ENCODE results near the gene RBMS3. TPM values are rescaled to one million over a fixed set of nuclear protein-coding genes. Genes with fewer than 3 reads are reported as not detected.

RBMS3 gene
- total RNA-seq, 1 experiment from 2014 or later = 8.7 TPM

DNA sequence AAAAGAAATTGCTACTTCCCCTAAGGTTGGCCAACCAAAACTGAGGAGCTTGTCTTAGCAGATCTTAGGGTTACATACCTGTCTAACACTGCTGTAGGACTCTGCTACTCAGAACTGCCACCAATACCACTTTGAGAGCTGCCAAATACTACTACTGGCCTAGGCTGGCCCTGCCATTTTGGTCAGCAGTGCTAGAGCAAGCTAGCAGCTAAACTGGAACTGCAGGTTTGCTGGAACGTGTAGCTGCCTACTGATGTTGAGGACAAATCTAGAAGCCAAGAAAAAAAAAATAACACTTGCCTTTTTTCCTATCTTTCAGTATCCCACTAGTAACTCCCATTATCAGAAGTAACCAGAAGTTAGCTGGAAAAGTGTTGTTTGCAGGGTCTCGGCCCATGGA, 387.4 kb downstream of the RBMS3 start (continued):
- TF ChIP-seq NR3C1 (CRISPR knock-in tag; conservative IDR thresholded peaks at IDR 0.05; ENCODE audit: low read depth) = no peak
- TF ChIP-seq, protein P1, sequence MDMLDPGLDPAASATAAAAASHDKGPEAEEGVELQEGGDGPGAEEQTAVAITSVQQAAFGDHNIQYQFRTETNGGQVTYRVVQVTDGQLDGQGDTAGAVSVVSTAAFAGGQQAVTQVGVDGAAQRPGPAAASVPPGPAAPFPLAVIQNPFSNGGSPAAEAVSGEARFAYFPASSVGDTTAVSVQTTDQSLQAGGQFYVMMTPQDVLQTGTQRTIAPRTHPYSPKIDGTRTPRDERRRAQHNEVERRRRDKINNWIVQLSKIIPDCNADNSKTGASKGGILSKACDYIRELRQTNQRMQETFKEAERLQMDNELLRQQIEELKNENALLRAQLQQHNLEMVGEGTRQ (CRISPR knock-in tag; IDR thresholded peaks at IDR 0.05) = no peak

- DNase-seq (ENCODE audit: low spot score) (no peak), ATAC-seq (peak; percentile 69)
- Mint-ChIP-seq H3K27me3 (ENCODE audit: low read depth) (no peaks in the 10 kb centered on the region), H3K4me1 (no peaks in the 10 kb centered on the region), H3K9me3 (peaks cover 13% of the 10 kb centered on the region), H3K27ac (no peak overlapping the region), H3K4me3 (no peak overlapping the region), H3K36me3 (no peaks in the 10 kb centered on the region)
- ChIA-PET CTCF (interaction anchor here (1.1 to 1.5 kb wide), 2 partner anchors 14 to 752 kb away, joined by 3 read pairs; no protein-coding TSS in a partner anchor), POLR2A (no interaction called here)
- no peak for TF ChIP-seq NFE2L1 (CRISPR knock-in tag; IDR thresholded peaks at IDR 0.05)
- TF ChIP-seq SP1 (CRISPR knock-in tag; conservative IDR thresholded peaks at IDR 0.05) = no peak
- TF ChIP-seq IRF2 (CRISPR knock-in tag; IDR thresholded peaks at IDR 0.05; ENCODE audit: borderline replicate concordance, low read depth) = no peak
- TF ChIP-seq ELF4 (CRISPR knock-in tag; IDR thresholded peaks at IDR 0.05; ENCODE audit: low read depth) = no peak
- TF ChIP-seq, protein P2, sequence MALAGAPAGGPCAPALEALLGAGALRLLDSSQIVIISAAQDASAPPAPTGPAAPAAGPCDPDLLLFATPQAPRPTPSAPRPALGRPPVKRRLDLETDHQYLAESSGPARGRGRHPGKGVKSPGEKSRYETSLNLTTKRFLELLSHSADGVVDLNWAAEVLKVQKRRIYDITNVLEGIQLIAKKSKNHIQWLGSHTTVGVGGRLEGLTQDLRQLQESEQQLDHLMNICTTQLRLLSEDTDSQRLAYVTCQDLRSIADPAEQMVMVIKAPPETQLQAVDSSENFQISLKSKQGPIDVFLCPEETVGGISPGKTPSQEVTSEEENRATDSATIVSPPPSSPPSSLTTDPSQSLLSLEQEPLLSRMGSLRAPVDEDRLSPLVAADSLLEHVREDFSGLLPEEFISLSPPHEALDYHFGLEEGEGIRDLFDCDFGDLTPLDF (CRISPR knock-in tag; IDR thresholded peaks at IDR 0.05) = no peak
- TF ChIP-seq ZNF263 (CRISPR knock-in tag; IDR thresholded peaks at IDR 0.05; ENCODE audit: low read depth) = no peak
- TF ChIP-seq, protein P3, sequence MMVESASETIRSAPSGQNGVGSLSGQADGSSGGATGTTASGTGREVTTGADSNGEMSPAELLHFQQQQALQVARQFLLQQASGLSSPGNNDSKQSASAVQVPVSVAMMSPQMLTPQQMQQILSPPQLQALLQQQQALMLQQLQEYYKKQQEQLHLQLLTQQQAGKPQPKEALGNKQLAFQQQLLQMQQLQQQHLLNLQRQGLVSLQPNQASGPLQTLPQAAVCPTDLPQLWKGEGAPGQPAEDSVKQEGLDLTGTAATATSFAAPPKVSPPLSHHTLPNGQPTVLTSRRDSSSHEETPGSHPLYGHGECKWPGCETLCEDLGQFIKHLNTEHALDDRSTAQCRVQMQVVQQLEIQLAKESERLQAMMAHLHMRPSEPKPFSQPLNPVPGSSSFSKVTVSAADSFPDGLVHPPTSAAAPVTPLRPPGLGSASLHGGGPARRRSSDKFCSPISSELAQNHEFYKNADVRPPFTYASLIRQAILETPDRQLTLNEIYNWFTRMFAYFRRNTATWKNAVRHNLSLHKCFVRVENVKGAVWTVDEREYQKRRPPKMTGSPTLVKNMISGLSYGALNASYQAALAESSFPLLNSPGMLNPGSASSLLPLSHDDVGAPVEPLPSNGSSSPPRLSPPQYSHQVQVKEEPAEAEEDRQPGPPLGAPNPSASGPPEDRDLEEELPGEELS (CRISPR knock-in tag; IDR thresholded peaks at IDR 0.05) = no peak
- TF ChIP-seq CBFB (CRISPR knock-in tag; IDR thresholded peaks at IDR 0.05; ENCODE audit: low read depth) = no peak
- TF ChIP-seq TP53 (CRISPR knock-in tag; IDR thresholded peaks at IDR 0.05) = no peak
- no peak for TF ChIP-seq KAT7 (CRISPR knock-in tag; IDR thresholded peaks at IDR 0.05; ENCODE audit: borderline replicate concordance)
- TF ChIP-seq, protein P4, sequence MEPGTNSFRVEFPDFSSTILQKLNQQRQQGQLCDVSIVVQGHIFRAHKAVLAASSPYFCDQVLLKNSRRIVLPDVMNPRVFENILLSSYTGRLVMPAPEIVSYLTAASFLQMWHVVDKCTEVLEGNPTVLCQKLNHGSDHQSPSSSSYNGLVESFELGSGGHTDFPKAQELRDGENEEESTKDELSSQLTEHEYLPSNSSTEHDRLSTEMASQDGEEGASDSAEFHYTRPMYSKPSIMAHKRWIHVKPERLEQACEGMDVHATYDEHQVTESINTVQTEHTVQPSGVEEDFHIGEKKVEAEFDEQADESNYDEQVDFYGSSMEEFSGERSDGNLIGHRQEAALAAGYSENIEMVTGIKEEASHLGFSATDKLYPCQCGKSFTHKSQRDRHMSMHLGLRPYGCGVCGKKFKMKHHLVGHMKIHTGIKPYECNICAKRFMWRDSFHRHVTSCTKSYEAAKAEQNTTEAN (CRISPR knock-in tag; IDR thresholded peaks at IDR 0.05) = no peak
- TF ChIP-seq TCF7 (CRISPR knock-in tag; IDR thresholded peaks at IDR 0.05; ENCODE audit: low read depth) = no peak
- TF ChIP-seq SMAD3 (CRISPR knock-in tag; IDR thresholded peaks at IDR 0.05; ENCODE audit: borderline replicate concordance) = no peak
- TF ChIP-seq, protein P5, sequence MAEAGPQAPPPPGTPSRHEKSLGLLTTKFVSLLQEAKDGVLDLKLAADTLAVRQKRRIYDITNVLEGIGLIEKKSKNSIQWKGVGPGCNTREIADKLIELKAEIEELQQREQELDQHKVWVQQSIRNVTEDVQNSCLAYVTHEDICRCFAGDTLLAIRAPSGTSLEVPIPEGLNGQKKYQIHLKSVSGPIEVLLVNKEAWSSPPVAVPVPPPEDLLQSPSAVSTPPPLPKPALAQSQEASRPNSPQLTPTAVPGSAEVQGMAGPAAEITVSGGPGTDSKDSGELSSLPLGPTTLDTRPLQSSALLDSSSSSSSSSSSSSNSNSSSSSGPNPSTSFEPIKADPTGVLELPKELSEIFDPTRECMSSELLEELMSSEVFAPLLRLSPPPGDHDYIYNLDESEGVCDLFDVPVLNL (CRISPR knock-in tag; IDR thresholded peaks at IDR 0.05; ENCODE audit: borderline replicate concordance, low read depth) = no peak
- TF ChIP-seq ZNF138 (CRISPR knock-in tag; conservative IDR thresholded peaks at IDR 0.05) = no peak
- TF ChIP-seq STAT6 (CRISPR knock-in tag; conservative IDR thresholded peaks at IDR 0.05; ENCODE audit: low read depth) = no peak
- TF ChIP-seq, protein P6, sequence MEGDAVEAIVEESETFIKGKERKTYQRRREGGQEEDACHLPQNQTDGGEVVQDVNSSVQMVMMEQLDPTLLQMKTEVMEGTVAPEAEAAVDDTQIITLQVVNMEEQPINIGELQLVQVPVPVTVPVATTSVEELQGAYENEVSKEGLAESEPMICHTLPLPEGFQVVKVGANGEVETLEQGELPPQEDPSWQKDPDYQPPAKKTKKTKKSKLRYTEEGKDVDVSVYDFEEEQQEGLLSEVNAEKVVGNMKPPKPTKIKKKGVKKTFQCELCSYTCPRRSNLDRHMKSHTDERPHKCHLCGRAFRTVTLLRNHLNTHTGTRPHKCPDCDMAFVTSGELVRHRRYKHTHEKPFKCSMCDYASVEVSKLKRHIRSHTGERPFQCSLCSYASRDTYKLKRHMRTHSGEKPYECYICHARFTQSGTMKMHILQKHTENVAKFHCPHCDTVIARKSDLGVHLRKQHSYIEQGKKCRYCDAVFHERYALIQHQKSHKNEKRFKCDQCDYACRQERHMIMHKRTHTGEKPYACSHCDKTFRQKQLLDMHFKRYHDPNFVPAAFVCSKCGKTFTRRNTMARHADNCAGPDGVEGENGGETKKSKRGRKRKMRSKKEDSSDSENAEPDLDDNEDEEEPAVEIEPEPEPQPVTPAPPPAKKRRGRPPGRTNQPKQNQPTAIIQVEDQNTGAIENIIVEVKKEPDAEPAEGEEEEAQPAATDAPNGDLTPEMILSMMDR (IDR thresholded peaks at IDR 0.05) = no peak
- TF ChIP-seq AFF4 (CRISPR knock-in tag; IDR thresholded peaks at IDR 0.05; ENCODE audit: borderline replicate concordance) = no peak
Measured at GRCh38 chr3:29668728-29669127, 387.9 kb downstream of the RBMS3 start.

Data from WTC11 (cell line).